Adipose tissue (tissue), 3 donors: ENCODE data around the gene MARK2. TPM values are rescaled to one million over a fixed set of nuclear protein-coding genes. Genes with fewer than 3 reads are reported as not detected.

Experiments
- H3K27ac ChIP-seq: one replicate; pipeline ENCODE4 v1.5.1; 2013; ENCODE audit warnings: low read depth, low read length
- WGBS, 3 donors: extraction: QIAGEN DNeasy Blood & Tissue Kit; methylation state at CpG; one replicate each; pipeline ENCODE4 v1.1.7; 2013; 5-methylcytosine and 5-hydroxymethylcytosine counted together
- polyA plus RNA-seq, 3 donors: library from polyadenylated mRNA; stranded (reverse); fragments of 200-250 nt; gene quantifications; one replicate each; pipeline ENCODE4 v1.2.3, GENCODE V29; 2013
- donor health status: healthy with polysubstance abuse.
- donor health status: Bipolar disorder and iron deficiency.
- donor health status: healthy.

MARK2 gene
- polyA plus RNA-seq, 3 donors = 13.4 to 15.0 (median 14.2) TPM

GRCh38 chr11:63872800-63873197 is 33.9 kb downstream of the MARK2 start:
- no peak overlapping the region for H3K27ac ChIP-seq
- 27 to 78% (median 67%) methylated on average over 5 of the region's 5 CpGs for WGBS, 3 donors

DNA sequence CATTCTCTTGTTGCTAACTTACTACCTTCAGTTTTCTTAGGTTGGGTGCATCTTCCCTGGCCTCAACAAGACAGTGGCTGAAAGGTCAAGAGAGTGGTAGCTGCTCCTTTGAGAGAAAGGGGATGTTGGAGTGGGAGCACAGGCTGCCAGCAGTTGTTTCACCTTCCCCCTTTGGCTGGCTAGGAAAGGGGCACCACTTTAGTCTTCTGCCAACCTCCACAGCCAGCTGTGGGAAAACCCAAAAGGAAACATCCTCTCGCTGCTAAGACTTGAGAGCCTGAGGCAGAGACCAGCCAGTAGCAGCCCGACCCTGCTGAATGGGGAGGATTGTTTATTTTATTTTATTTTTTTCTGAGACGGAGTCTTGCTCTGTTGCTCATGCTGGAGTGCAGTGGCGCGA is 34.4 kb downstream of the MARK2 start:
- no peak overlapping the region for H3K27ac ChIP-seq

GRCh38 chr11:63874511-63874910 is 35.6 kb downstream of the MARK2 start:
- no peak overlapping the region for H3K27ac ChIP-seq
- 21 to 79% (median 73%) methylated on average over 6 of the region's 6 CpGs for WGBS, 3 donors

More for the DNA sequence above, 34.4 kb downstream of the MARK2 start:
- WGBS, 3 donors = 74 to 79% (median 76%) methylated on average over 5 of the region's 5 CpGs

GRCh38 chr11:63875506-63876065 is 36.7 kb downstream of the MARK2 start:
- no peak overlapping the region for H3K27ac ChIP-seq
- WGBS, 3 donors = 85 to 94% (median 93%) methylated on average over 8 of the region's 8 CpGs

DNA sequence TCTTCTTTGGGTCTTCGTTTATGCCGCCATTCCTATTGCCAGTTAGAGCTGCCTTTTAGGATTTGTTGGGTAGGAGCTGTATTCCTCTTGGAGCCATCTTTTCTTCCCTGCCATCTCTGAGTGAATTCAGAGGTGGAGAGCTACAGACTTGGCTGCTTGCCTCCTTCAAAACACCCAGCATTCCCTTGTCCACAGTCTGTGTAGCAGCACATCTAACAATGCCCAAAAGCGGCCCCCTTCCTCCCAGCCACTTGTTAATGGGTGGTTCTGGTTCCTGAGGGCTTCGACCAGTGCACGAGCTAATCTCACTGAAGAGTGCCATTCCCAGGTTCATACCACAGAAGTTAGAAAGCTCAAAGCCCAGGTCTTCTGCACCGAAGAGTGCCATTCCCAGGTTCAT is 37.7 kb downstream of the MARK2 start:
- no peak overlapping the region for H3K27ac ChIP-seq
- 85 to 98% (median 94%) methylated on average over 6 of the region's 6 CpGs for WGBS, 3 donors

DNA sequence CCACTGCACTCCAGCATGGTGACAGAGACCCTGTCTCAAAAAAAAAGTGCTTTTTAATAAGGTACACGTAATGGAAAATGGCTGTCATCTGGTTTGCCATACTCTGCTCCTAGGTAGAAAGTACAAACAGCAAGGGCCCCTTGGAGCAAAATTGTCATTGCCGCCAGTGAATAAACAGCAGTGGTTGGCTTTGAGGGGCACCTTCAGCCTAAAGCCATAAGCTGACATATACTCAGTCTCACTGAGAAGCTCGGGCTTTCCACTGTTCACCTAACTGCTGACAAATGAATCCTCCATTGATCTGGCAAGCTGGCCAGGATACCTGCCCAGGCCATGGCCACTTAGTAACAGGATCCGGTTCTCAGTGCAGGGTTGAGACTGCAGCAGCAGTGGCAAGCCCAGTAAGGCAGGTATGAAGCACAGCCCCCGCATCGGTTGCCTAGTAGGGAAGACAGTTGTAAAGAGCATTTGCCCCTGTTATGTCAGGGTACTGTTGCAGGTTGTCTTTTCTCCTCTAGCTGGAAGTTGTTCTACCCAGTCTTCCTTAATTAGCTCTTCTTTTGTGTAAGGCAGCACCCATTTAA is 38.8 kb downstream of the MARK2 start:
- H3K27ac ChIP-seq = no peak overlapping the region
- WGBS, 3 donors = 57 to 94% (median 92%) methylated on average over 6 of the region's 6 CpGs

- no peak overlapping the region for H3K27ac ChIP-seq
- 31 to 34% (median 33%) methylated on average over 2 of the region's 2 CpGs for WGBS, 3 donors
Observed at GRCh38 chr11:63879598-63880402, 40.9 kb downstream of the MARK2 start.

DNA sequence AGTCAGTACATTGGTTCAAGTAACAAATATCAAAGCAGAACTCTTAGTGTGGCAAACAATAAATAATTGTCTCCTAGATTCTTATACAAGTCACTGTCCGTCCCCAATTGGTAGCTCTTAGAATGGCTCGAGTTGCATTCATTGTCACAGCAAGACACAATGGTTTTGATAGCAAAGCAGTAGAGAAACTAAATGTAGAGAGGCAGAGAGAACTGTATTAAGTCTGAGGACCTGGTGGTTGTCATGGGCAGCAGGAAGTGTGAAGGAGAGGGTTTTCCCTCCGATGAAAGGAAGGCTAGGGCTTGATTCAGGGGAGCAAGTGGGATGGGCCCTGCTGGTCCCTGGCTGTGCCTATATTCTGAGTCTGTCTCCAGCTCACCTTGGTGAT is 41.5 kb downstream of the MARK2 start:
- no peak overlapping the region for H3K27ac ChIP-seq
- 42 to 55% (median 45%) methylated on average over 3 of the region's 3 CpGs for WGBS, 3 donors

- WGBS, 3 donors = 47 to 82% (median 67%) methylated on average over 7 of the region's 7 CpGs
- H3K27ac ChIP-seq = no peak overlapping the region
Observed at GRCh38 chr11:63882555-63883242, 43.8 kb downstream of the MARK2 start.

DNA sequence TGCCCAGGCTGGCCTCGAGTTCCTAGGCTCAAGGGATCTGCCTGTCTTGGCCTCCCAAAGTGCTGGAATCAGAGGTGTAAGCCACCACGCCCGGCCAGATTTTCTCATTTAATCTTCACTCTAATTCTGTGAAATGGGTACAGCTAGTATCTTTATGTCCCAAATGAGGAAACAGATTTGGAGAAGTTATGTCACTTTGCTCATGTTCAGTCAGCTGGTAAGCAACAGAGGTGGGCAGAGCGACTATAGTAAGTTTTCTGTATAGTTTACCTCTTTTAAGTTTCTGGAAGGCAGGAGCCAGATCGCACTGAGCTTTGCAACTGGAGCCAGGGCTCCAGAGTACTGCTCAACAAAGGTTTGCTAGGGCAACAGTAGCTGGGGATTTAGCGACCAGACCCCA is 44.9 kb downstream of the MARK2 start:
- WGBS, 3 donors = 89 to 94% (median 93%) methylated on average over 6 of the region's 6 CpGs
- H3K27ac ChIP-seq = no peak overlapping the region

- WGBS, 3 donors = 60 to 91% (median 89%) methylated on average over 4 of the region's 4 CpGs
- no peak overlapping the region for H3K27ac ChIP-seq
Observed at GRCh38 chr11:63884196-63884932, 45.5 kb downstream of the MARK2 start.

DNA sequence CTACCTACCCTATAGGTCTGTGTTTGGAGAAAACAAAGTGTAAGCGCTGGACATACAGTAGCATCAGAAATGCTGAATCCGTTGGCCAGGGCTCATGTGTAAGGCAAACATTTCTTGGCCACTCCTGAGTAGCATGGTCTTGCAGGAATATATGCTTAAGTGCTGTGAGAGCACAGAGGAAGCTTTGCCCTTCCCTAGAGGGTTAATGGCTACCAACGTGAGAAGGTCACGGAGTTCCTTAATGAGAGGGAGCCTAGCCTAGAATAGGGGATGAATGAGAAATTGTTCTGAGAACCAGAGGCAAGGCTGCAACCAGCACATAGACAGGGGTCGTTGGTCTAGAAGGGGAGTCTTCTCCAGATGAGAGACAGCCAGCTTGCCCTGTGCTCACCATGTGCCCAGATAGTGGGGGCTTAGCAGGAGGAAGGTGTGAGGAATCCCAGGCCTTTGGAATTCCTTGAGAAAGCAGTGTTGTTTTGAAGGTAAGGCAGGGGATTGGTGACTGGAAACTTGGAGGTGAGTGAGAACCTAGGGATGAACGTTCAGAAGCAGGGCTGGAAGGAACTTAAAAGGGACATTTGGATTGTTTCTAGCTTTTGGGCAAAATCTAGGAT is 48.6 kb downstream of the MARK2 start:
- 37 to 45% (median 43%) methylated on average over 6 of the region's 6 CpGs for WGBS, 3 donors
- H3K27ac ChIP-seq = no peak overlapping the region

DNA sequence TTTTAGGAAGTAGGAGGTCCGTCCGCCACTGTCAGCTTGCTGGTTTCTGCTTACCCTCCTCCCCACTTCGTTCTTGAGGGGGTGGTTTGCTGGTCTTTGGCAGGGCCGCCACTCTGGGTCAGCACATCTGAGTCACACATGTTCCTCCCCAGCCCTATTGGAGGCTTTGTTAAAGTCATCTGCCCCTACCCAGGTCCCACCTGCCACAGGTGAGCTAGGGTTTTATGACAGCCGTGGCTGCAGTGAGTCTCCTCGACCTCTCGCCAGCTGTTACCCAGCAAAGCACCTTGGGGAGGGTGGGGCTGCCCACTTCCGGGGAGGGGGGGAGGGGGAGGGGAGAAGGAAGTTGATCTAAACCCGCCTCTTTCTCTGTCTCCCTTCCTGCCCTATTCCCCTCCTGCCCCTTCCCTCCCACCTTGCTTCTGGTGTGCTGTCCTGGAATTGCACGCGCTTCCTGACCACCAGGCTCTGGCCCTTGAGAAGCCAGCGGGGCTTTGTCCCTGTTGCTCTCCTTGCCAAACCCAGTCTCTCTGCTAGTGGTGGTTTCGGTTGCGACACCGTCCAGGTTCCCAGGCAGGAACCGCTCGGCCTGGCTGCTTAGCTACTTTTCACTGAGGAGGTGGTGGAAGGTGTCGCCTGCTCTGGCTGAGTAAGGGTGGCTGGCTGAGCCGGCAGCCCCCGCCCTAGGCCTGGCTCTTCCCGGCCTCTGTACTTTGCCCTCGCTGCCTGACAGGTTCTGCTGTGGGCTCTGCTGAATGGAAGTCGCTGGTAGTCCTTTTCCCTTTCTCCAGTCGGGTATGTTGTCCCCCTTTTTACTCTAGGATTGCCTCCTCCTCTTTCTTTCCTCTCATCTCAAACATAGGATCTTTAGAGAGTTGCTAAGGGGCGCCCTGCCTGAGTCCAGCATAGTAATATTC is 49.5 kb downstream of the MARK2 start:
- 9 to 19% (median 13%) methylated on average over 23 to 25 of the region's 25 CpGs for WGBS, 3 donors
- no peak overlapping the region for H3K27ac ChIP-seq

GRCh38 chr11:63889344-63889743 is 50.4 kb downstream of the MARK2 start:
- H3K27ac ChIP-seq = no peak overlapping the region
- WGBS, 3 donors = 52 to 86% (median 79%) methylated on average over 6 of the region's 6 CpGs

- H3K27ac ChIP-seq = no peak overlapping the region
- 70 to 88% (median 84%) methylated on average over 7 of the region's 7 CpGs for WGBS, 3 donors
Observed at GRCh38 chr11:63890368-63890767, 51.5 kb downstream of the MARK2 start.

GRCh38 chr11:63892228-63892627 is 53.3 kb downstream of the MARK2 start:
- H3K27ac ChIP-seq = no peak overlapping the region
- 27 to 31% (median 27%) methylated on average over 3 of the region's 3 CpGs for whole genome bisulfite sequencing, 3 donors

- WGBS, 3 donors = 97 to 98% (median 97%) methylated on average over 6 of the region's 6 CpGs
Observed at GRCh38 chr11:63893355-63893754, 54.4 kb downstream of the MARK2 start.

More at GRCh38 chr11:63893355-63893754, 54.4 kb downstream of the MARK2 start:
- H3K27ac ChIP-seq = no peak overlapping the region
